ENCODE results near the gene RBMS1. TPM values are rescaled to one million over a fixed set of nuclear protein-coding genes. Genes with fewer than 3 reads are reported as not detected.
A peak's percentile ranks its signal among the peaks of the same experiment; 100 is the strongest.

The RBMS1 gene
- total RNA-seq, result 28.4 and 31.0 TPM in 2 replicates
- long read RNA-seq, full-length matches to known transcripts, result 3 of 12 reads
- long read RNA-seq, partial matches to known transcripts, result 1 of 12 reads
- long read RNA-seq, other reads (novel, unspliced or antisense), result 8 of 12 reads

GRCh38 chr2:160493227-160494028, at the start of gene RBMS1:
Gene RBMS1 (minus strand): TSS chr2:160493807. CDS start chr2:160493363, 444 bp downstream.
- Mint-ChIP-seq H3K27ac (ENCODE audit: unreplicated experiment) (peak within 1 kb of the TSS; percentile 30), H3K4me3 (peak within 1 kb of the TSS; percentile 89), H3K36me3 (ENCODE audit: low read depth) (no peaks in the 10 kb centered on the region), H3K4me1 (peaks cover 24% of the 10 kb centered on the region), H3K9me3 (no peaks in the 10 kb centered on the region), H3K27me3 (ENCODE audit: low read depth) (peaks cover 21% of the 10 kb centered on the region)
- peak; percentile 49 for DNase-seq (ENCODE audit: low read depth, low spot score)
- no peak for TF ChIP-seq CTCF (conservative IDR thresholded peaks at IDR 0.05)

- Mint-ChIP-seq H3K27ac (ENCODE audit: unreplicated experiment) (no peak overlapping the region), H3K4me3 (no peak overlapping the region), H3K27me3 (ENCODE audit: low read depth) (no peaks in the 10 kb centered on the region), H3K9me3 (peaks cover 2% of the 10 kb centered on the region), H3K36me3 (ENCODE audit: low read depth) (no peaks in the 10 kb centered on the region), H3K4me1 (peaks cover 3% of the 10 kb centered on the region)
- no peak for DNase-seq (ENCODE audit: low read depth, low spot score)
- no peak for TF ChIP-seq CTCF (conservative IDR thresholded peaks at IDR 0.05)
These were observed 48.1 kb upstream of the RBMS1 start for GRCh38 chr2:160541745-160542144.

- Mint-ChIP-seq H3K27me3 (ENCODE audit: low read depth) (no peaks in the 10 kb centered on the region), H3K9me3 (peaks cover 2% of the 10 kb centered on the region), H3K27ac (ENCODE audit: unreplicated experiment) (no peak overlapping the region), H3K4me3 (no peak overlapping the region), H3K36me3 (ENCODE audit: low read depth) (no peaks in the 10 kb centered on the region), H3K4me1 (peaks cover 3% of the 10 kb centered on the region)
- TF ChIP-seq CTCF (conservative IDR thresholded peaks at IDR 0.05), result no peak
- DNase-seq (ENCODE audit: low read depth, low spot score), result no peak
These were observed 45.1 kb upstream of the RBMS1 start for GRCh38 chr2:160538559-160539355.

GRCh38 chr2:160538115-160538514, 44.5 kb upstream of the RBMS1 start:
- no peak overlapping the region for H3K27ac Mint-ChIP-seq (ENCODE audit: unreplicated experiment)
- peaks cover 3% of the 10 kb centered on the region for H3K4me1 Mint-ChIP-seq
- no peaks in the 10 kb centered on the region for H3K27me3 Mint-ChIP-seq (ENCODE audit: low read depth)
- H3K36me3 Mint-ChIP-seq (ENCODE audit: low read depth), result no peaks in the 10 kb centered on the region
- no peak for DNase-seq (ENCODE audit: low read depth, low spot score)
- no peak for TF ChIP-seq CTCF (conservative IDR thresholded peaks at IDR 0.05)
- peaks cover 2% of the 10 kb centered on the region for H3K9me3 Mint-ChIP-seq
- H3K4me3 Mint-ChIP-seq, result no peak overlapping the region

GRCh38 chr2:160534996-160535395, 41.4 kb upstream of the RBMS1 start:
- Mint-ChIP-seq H3K4me3 (no peak overlapping the region), H3K36me3 (ENCODE audit: low read depth) (no peaks in the 10 kb centered on the region), H3K4me1 (peaks cover 3% of the 10 kb centered on the region), H3K27ac (ENCODE audit: unreplicated experiment) (no peak overlapping the region), H3K27me3 (ENCODE audit: low read depth) (no peaks in the 10 kb centered on the region), H3K9me3 (peaks cover 2% of the 10 kb centered on the region)
- no peak for TF ChIP-seq CTCF (conservative IDR thresholded peaks at IDR 0.05)
- DNase-seq (ENCODE audit: low read depth, low spot score), result no peak
